ENCODE results near the gene ARHGAP1.

Gene ARHGAP1

GRCh38 chr11:46731545-46731944, 31.1 kb upstream of the ARHGAP1 start:
- H3K4me3 ChIP-seq (replicated peaks; ENCODE audit: insufficient read depth, low read length) = no peak overlapping the region
- DNase-seq (ENCODE audit: low read depth in 1 of 2, low spot score in 1 of 2) = no peak
- no peaks in the 10 kb centered on the region for H3K27me3 ChIP-seq (ENCODE audit: insufficient read depth, poor library complexity, severe bottlenecking)
- no peak overlapping the region for H3K27ac ChIP-seq (replicated peaks)
- TF ChIP-seq SPI1 (IDR thresholded peaks at IDR 0.05; ENCODE audit: borderline replicate concordance, low read depth) (no peak), GABPA (IDR thresholded peaks at IDR 0.05; ENCODE audit: low read depth) (no peak), POLR2AphosphoS5 (IDR thresholded peaks at IDR 0.05; ENCODE audit: low read depth) (no peak), CTCF (IDR thresholded peaks at IDR 0.05; ENCODE audit: insufficient read depth, low read length) (no peak), REST (IDR thresholded peaks at IDR 0.05; ENCODE audit: insufficient replicate concordance, low read depth) (no peak)

- H3K27ac ChIP-seq (replicated peaks) = no peak overlapping the region
- no peak overlapping the region for H3K4me3 ChIP-seq (replicated peaks; ENCODE audit: insufficient read depth, low read length)
- DNase-seq (ENCODE audit: low read depth in 1 of 2, low spot score in 1 of 2) = no peak
- H3K27me3 ChIP-seq (ENCODE audit: insufficient read depth, poor library complexity, severe bottlenecking) = no peaks in the 10 kb centered on the region
- TF ChIP-seq REST (IDR thresholded peaks at IDR 0.05; ENCODE audit: insufficient replicate concordance, low read depth) (no peak), GABPA (IDR thresholded peaks at IDR 0.05; ENCODE audit: low read depth) (no peak), POLR2AphosphoS5 (IDR thresholded peaks at IDR 0.05; ENCODE audit: low read depth) (no peak), SPI1 (IDR thresholded peaks at IDR 0.05; ENCODE audit: borderline replicate concordance, low read depth) (no peak), CTCF (IDR thresholded peaks at IDR 0.05; ENCODE audit: insufficient read depth, low read length) (no peak)
Measured at GRCh38 chr11:46729110-46730027, 28.9 kb upstream of the ARHGAP1 start.

GRCh38 chr11:46728659-46729040, 28.2 kb upstream of the ARHGAP1 start:
- TF ChIP-seq CTCF (IDR thresholded peaks at IDR 0.05; ENCODE audit: insufficient read depth, low read length) (no peak), REST (IDR thresholded peaks at IDR 0.05; ENCODE audit: insufficient replicate concordance, low read depth) (no peak), POLR2AphosphoS5 (IDR thresholded peaks at IDR 0.05; ENCODE audit: low read depth) (no peak), GABPA (IDR thresholded peaks at IDR 0.05; ENCODE audit: low read depth) (no peak), SPI1 (IDR thresholded peaks at IDR 0.05; ENCODE audit: borderline replicate concordance, low read depth) (no peak)
- no peak for DNase-seq (ENCODE audit: low read depth in 1 of 2, low spot score in 1 of 2)

More at GRCh38 chr11:46728659-46729040, 28.2 kb upstream of the ARHGAP1 start:
- H3K27ac ChIP-seq (replicated peaks) = no peak overlapping the region
- H3K27me3 ChIP-seq (ENCODE audit: insufficient read depth, poor library complexity, severe bottlenecking) = no peaks in the 10 kb centered on the region
- no peak overlapping the region for H3K4me3 ChIP-seq (replicated peaks; ENCODE audit: insufficient read depth, low read length)
